Panc1 (cell line): ENCODE results near the gene TMEM132E.

Experiments
- CTCF ChIP-seq: fragments of 450-650 bp; IDR thresholded peaks from 2 replicates; pipeline ENCODE4 v1.5.1; 2017; ENCODE audit warnings: mild to moderate bottlenecking
- POLR2AphosphoS5 ChIP-seq: IDR thresholded peaks from 2 replicates; pipeline ENCODE4 v1.6.1; 2012; ENCODE audit warnings: mild to moderate bottlenecking, low read depth, low read length, moderate library complexity

- no peak for TF ChIP-seq CTCF
- TF ChIP-seq POLR2AphosphoS5 = no peak
Observed at GRCh38 chr17:34607917-34608316, 28.5 kb downstream of the TMEM132E start.
